Skeletal muscle tissue (tissue), 4 donors: ENCODE results near the gene RAPGEF6. TPM values are rescaled to one million over a fixed set of nuclear protein-coding genes. Genes with fewer than 3 reads are reported as not detected.
"Not testable (repeated sequence)": the region's sequence is repeated elsewhere in the genome, so short reads cannot be mapped to it uniquely, and the experiment has no call there.

ENCODE experiments used
- H3K27ac ChIP-seq: one replicate; pipeline ENCODE4 v1.7.0; 2013; ENCODE audit warnings: mild to moderate bottlenecking, low read depth, low read length, inconsistent platforms
- H3K27me3 ChIP-seq, 3 donors: one replicate each; pipeline ENCODE4 v1.7.0; 2013; ENCODE audit warnings: low read length in 3 of 3; ENCODE audit not compliant: control insufficient read depth in 3 of 3, insufficient read depth in 3 of 3
- H3K36me3 ChIP-seq, 3 donors: one replicate each; pipeline ENCODE4 v1.7.0; 2013; ENCODE audit warnings: low read length in 3 of 3; ENCODE audit not compliant: control insufficient read depth in 3 of 3, insufficient read depth in 3 of 3
- H3K4me1 ChIP-seq, 3 donors: one replicate each; pipeline ENCODE4 v1.7.0; 2013; ENCODE audit warnings: low read length in 3 of 3, mild to moderate bottlenecking in 3 of 3; ENCODE audit not compliant: control insufficient read depth in 3 of 3, insufficient read depth in 3 of 3
- H3K4me3 ChIP-seq, 3 donors: one replicate each; pipeline ENCODE4 v1.7.0; 2013; ENCODE audit warnings: low read length in 3 of 3
- H3K9ac ChIP-seq, 3 donors: one replicate each; pipeline ENCODE4 v1.7.0; 2013; ENCODE audit warnings: low read length in 3 of 3, mild to moderate bottlenecking in 3 of 3, moderate library complexity in 2 of 3, low read depth in 1 of 3
- H3K9me3 ChIP-seq, 3 donors: one replicate each; pipeline ENCODE4 v1.7.0; 2013; ENCODE audit warnings: low read length in 3 of 3; ENCODE audit not compliant: control insufficient read depth in 3 of 3
- total RNA-seq: library from RNA; depleted of rRNA; stranded (reverse); fragments of >200 nt; gene quantifications from one replicate; pipeline ENCODE4 v1.2.3, GENCODE V29; 2014
- donor health status: Osteomylitis.

RAPGEF6 gene, protein sequence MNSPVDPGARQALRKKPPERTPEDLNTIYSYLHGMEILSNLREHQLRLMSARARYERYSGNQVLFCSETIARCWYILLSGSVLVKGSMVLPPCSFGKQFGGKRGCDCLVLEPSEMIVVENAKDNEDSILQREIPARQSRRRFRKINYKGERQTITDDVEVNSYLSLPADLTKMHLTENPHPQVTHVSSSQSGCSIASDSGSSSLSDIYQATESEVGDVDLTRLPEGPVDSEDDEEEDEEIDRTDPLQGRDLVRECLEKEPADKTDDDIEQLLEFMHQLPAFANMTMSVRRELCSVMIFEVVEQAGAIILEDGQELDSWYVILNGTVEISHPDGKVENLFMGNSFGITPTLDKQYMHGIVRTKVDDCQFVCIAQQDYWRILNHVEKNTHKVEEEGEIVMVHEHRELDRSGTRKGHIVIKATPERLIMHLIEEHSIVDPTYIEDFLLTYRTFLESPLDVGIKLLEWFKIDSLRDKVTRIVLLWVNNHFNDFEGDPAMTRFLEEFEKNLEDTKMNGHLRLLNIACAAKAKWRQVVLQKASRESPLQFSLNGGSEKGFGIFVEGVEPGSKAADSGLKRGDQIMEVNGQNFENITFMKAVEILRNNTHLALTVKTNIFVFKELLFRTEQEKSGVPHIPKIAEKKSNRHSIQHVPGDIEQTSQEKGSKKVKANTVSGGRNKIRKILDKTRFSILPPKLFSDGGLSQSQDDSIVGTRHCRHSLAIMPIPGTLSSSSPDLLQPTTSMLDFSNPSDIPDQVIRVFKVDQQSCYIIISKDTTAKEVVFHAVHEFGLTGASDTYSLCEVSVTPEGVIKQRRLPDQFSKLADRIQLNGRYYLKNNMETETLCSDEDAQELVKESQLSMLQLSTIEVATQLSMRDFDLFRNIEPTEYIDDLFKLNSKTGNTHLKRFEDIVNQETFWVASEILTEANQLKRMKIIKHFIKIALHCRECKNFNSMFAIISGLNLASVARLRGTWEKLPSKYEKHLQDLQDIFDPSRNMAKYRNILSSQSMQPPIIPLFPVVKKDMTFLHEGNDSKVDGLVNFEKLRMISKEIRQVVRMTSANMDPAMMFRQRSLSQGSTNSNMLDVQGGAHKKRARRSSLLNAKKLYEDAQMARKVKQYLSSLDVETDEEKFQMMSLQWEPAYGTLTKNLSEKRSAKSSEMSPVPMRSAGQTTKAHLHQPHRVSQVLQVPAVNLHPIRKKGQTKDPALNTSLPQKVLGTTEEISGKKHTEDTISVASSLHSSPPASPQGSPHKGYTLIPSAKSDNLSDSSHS (N-terminal part only)
- 29.7 TPM for total RNA-seq

DNA sequence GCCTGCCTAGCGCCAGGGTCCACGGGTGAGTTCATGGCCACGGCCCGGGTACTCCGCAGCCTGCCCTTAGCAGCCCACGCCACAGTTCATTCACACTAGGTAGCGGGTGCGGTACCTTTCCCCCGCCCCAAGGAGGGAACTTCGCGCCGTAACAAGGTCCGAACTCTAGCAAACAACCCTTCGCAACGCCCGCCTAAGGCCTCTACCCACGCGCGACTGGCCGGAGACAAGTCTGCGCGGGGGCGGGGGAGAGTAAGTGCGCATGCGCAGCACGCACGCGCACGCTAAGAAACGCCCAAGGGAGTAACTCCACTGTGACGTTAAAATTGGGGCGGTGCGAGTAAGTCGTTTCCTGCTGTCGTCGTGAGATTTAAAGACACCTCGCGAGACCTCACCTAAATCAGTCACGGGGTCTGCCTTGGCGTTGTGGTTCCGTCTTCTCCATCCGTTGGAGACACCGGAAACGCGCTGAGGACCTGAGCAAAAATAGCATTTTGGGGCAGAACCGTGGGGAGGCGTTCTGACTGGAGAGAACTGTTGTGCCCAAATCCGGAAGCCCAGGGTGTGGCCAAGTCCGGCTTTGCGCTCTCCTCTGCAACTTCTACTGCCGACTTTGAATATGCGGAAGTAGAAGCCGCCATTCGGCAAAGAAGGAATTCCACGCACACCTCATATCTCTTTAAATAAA, at the start of gene RAPGEF6:
RAPGEF6 (minus strand) TSS at position 234 of the 688 bp plus-strand sequence; CDS start at position 35, 199 bp downstream.
- Histone ChIP-seq H3K27me3 (no peaks in the 10 kb centered on the region), H3K36me3 (no peaks in the 10 kb centered on the region), H3K9ac (peak within 1 kb of the TSS; percentile 97 to 98 (median 97)), H3K4me3 (peak within 1 kb of the TSS; percentile 96 to 99 (median 97)), H3K27ac (peak within 1 kb of the TSS; percentile 99), H3K9me3 (no peaks in the 10 kb centered on the region), H3K4me1 (peaks cover 8 to 32% (median 20%) of the 10 kb centered on the region in 3 donors)

DNA sequence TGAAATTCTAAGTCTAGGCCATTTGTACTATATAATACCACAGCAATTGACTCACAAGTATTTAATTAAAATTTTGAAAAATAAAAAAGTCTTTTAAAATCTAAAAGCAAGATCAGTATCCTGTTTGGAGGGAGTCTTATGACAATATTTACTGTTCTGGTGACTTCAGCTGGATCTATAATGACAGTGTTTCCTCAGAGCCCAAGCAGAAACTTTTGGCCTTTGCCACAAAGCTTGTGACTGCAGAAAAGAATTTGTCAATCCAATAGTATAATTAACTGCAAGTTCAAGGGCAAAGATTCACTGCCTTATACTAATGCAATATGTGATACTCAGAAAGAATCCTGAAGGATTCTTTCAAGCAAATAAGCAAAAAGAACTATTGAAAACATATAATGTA, 49.6 kb upstream of the RAPGEF6 start:
- H3K27me3 ChIP-seq, result no peaks in the 10 kb centered on the region
- H3K9me3 ChIP-seq, result no peaks in the 10 kb centered on the region
- H3K27ac ChIP-seq, result no peak overlapping the region
- H3K4me1 ChIP-seq, result no peaks in the 10 kb centered on the region
- peaks cover 0 to 8% (median 2%) of the 10 kb centered on the region in 3 donors for H3K36me3 ChIP-seq
- H3K9ac ChIP-seq, result no peak overlapping the region
- H3K4me3 ChIP-seq, result no peak overlapping the region

DNA sequence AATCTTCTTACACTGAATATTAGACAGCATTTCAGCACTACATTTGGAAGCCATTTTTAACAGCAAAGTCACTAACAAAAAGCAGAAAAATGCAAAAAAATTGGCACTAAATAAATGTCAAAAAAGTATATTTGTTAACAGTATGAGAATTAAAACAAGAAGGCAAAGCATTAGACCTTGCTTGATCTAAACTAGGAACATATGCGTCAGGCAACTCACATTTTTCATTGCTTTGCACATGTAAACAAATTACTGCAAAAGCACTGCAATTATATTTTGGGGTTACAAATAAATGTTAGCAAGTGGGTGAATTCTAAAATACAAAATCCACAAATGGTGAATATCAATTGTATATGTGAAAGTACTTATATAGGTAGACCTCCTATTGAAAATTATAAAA, 49.0 kb upstream of the RAPGEF6 start:
- H3K27ac ChIP-seq, result no peak overlapping the region
- H3K4me1 ChIP-seq, result no peaks in the 10 kb centered on the region
- H3K4me3 ChIP-seq, result no peak overlapping the region
- no peak overlapping the region for H3K9ac ChIP-seq
- H3K36me3 ChIP-seq, result peaks cover 0 to 13% (median 2%) of the 10 kb centered on the region in 3 donors
- no peaks in the 10 kb centered on the region for H3K27me3 ChIP-seq
- no peaks in the 10 kb centered on the region for H3K9me3 ChIP-seq

DNA sequence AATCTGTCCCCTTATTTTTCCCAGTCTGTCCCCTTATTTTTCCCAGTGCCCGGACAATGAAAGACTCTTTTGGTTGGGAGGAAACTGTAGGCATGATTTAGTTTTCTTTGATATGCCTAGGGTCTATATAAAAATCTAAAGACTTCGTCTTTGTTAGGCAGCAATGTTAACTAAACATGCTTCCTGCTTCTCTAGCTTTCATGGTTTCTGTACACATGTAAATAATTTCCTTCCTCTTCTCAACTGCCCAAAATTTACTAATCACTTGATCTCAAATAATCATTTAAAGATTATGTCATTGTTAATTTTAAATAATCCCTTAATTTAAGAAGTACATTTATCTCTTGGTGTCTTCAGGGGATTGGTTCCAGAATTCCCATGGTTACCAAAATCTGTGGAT, 47.8 kb upstream of the RAPGEF6 start:
- Histone ChIP-seq H3K4me1 (no peaks in the 10 kb centered on the region), H3K4me3 (no peak overlapping the region), H3K36me3 (peaks cover 0 to 19% (median 6%) of the 10 kb centered on the region in 3 donors), H3K27me3 (no peaks in the 10 kb centered on the region), H3K27ac (no peak overlapping the region), H3K9ac (no peak overlapping the region), H3K9me3 (no peaks in the 10 kb centered on the region)

DNA sequence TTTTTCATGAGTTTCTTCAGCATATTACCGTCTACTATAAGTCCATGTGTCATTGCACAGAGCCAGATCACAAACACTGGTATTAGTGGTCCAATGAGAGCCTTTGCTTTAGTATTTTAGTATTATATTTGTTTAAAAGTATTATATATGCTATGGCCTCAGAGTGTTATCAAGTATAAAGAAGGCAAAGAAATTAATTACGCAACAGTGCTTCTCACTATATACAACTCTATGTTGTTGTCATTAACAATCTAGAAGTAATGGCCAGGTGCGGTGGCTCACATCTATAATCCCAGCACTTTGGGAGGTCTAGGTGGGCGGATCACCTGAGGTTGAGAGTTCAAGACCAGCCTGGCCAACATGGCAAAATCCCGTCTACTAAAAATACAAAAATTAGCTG, 47.1 kb upstream of the RAPGEF6 start:
- Histone ChIP-seq H3K27ac (no peak overlapping the region), H3K4me3 (no peak overlapping the region), H3K9ac (no peak overlapping the region), H3K36me3 (peaks cover 3 to 22% (median 10%) of the 10 kb centered on the region in 3 donors), H3K27me3 (no peaks in the 10 kb centered on the region), H3K9me3 (no peaks in the 10 kb centered on the region), H3K4me1 (no peaks in the 10 kb centered on the region)

DNA sequence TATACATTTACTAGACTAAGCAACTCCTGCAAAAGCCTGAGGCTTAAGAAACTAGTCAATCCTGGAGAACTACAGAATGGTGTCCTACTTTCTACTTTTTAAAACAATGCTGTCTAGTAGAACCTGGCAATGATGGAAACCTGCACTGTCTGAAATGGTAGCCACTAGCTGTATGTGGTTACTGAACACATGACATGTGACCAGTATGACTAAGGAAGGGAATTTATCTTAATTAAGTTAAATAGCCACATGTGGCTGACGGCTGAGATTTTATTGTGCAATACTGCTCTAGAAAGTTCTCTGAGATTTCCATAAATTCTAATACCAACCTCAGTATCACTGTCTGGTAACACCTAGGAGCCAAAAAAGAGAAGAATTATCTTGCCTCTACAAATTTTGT, 44.9 kb upstream of the RAPGEF6 start:
- no peaks in the 10 kb centered on the region for H3K9me3 ChIP-seq
- H3K27ac ChIP-seq, result peak overlapping the region; percentile 8
- H3K9ac ChIP-seq, result no peak overlapping the region
- H3K36me3 ChIP-seq, result peaks cover 12 to 28% (median 26%) of the 10 kb centered on the region in 3 donors
- H3K4me3 ChIP-seq, result no peak overlapping the region
- H3K27me3 ChIP-seq, result no peaks in the 10 kb centered on the region
- no peaks in the 10 kb centered on the region for H3K4me1 ChIP-seq

DNA sequence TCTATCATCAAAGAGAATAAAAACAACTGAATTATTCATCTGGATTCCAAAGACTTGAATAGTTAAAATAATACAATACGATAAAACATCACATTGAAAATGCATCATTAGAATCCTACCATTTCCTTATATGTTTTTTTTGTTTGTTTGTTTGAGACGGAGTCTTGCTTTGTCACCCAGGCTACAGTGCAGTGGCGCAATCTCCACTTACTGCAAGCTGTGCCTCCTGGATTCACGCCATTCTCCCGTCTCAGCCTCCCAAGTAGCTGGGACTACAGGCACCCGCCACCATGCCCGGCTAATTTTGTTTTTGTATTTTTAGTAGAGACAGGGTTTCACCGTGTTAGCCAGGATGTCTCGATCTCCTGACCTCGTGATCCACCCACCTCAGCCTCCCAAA, 43.2 kb upstream of the RAPGEF6 start:
- H3K4me1 ChIP-seq, H3K9ac ChIP-seq, H3K27me3 ChIP-seq, H3K9me3 ChIP-seq, H3K27ac ChIP-seq, H3K4me3 ChIP-seq: not testable (repeated sequence)
- peaks cover 15 to 30% (median 30%) of the 10 kb centered on the region in 3 donors for H3K36me3 ChIP-seq

DNA sequence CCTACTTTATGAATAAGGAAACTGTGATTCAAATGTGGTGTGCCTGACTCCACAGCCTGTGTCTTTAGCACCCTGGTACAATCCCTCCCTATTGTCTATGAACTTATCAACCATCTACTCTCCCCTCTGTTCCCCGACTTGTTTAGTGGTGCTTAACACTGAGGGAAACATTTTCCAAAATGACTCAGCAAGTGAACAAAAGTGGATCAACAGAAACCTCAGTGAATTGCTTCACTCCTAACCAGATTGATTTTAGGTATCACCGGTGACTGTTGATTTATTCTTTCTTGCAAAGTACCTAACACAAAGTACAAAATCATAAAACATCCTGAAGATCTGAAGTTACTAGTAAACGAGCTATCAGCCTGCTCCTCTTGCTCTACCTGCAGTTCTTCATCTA, 42.1 kb upstream of the RAPGEF6 start:
- Histone ChIP-seq H3K27me3 (no peaks in the 10 kb centered on the region), H3K9me3 (no peaks in the 10 kb centered on the region), H3K27ac (no peak overlapping the region), H3K36me3 (peaks cover 15 to 30% (median 30%) of the 10 kb centered on the region in 3 donors), H3K9ac (no peak overlapping the region), H3K4me3 (no peak overlapping the region), H3K4me1 (peaks cover 12 to 15% (median 13%) of the 10 kb centered on the region in 3 donors)

DNA sequence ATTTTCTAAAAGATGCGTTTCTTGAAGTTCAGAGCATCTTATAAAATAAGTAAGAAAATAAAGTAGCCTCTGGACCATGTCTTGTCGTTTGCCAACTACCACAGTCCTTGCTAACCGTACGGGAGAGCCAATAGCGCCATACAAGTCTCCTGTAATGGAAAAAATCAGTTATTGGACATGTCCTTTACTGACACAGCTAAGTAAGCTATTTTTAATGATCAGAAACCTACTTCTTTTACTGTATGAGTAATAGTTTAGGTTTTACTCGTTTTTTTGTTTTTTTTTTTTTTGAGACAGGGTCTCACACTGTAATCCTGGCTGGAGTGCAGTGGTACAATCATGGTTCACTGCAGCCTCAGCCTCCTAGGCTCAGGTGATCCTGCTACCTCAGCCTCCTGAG, 37.7 kb upstream of the RAPGEF6 start:
- no peaks in the 10 kb centered on the region for H3K9me3 ChIP-seq
- H3K27me3 ChIP-seq, result no peaks in the 10 kb centered on the region
- H3K9ac ChIP-seq, result peak overlapping the region in 2 of 3 donors; percentile 4 to 42
- peaks cover 21 to 44% (median 28%) of the 10 kb centered on the region in 3 donors for H3K36me3 ChIP-seq
- peaks cover 19 to 25% (median 21%) of the 10 kb centered on the region in 3 donors for H3K4me1 ChIP-seq
- H3K27ac ChIP-seq, result peak overlapping the region; percentile 92
- peak overlapping the region in 2 of 3 donors; percentile 6 to 20 for H3K4me3 ChIP-seq
